HEK293T (cell line): Measurements from ENCODE around the gene NOC2L.

Experiments
- BHLHE40 ChIP-seq: fragments of 450-650 bp; IDR thresholded peaks from 2 replicates; pipeline ENCODE4 v1.6.1; 2016; ENCODE audit warnings: mild to moderate bottlenecking, moderate library complexity, borderline replicate concordance
- ELF4 ChIP-seq: fragments of 450-650 bp; IDR thresholded peaks from 2 replicates; pipeline ENCODE4 v1.6.1; 2017; ENCODE audit warnings: antibody characterized with exemption
- FOXA1 ChIP-seq: fragments of 450-650 bp; IDR thresholded peaks from 2 replicates; pipeline ENCODE4 v1.6.1; 2016; ENCODE audit warnings: mild to moderate bottlenecking
- FOXK2 ChIP-seq: fragments of 450-650 bp; IDR thresholded peaks from 2 replicates; pipeline ENCODE4 v1.6.1; 2016; ENCODE audit warnings: mild to moderate bottlenecking
- HDGF ChIP-seq: fragments of 450-650 bp; IDR thresholded peaks from 2 replicates; pipeline ENCODE4 v1.6.1; 2017; ENCODE audit warnings: antibody characterized with exemption, borderline replicate concordance
- L3MBTL2 ChIP-seq: fragments of 450-650 bp; conservative IDR thresholded peaks from 2 replicates; pipeline ENCODE4 v1.6.1; 2016; ENCODE audit warnings: mild to moderate bottlenecking
- NFRKB ChIP-seq: fragments of 450-650 bp; IDR thresholded peaks from 2 replicates; pipeline ENCODE4 v1.6.1; 2016; ENCODE audit warnings: mild to moderate bottlenecking, moderate library complexity
- SP1 ChIP-seq: fragments of 450-650 bp; IDR thresholded peaks from 2 replicates; pipeline ENCODE4 v1.6.1; 2017
- SUZ12 ChIP-seq: fragments of 450-650 bp; IDR thresholded peaks from 2 replicates; pipeline ENCODE4 v1.6.1; 2016; ENCODE audit warnings: mild to moderate bottlenecking
- ZNF384 ChIP-seq: fragments of 450-650 bp; IDR thresholded peaks from 2 replicates; pipeline ENCODE4 v1.6.1; 2016

DNA sequence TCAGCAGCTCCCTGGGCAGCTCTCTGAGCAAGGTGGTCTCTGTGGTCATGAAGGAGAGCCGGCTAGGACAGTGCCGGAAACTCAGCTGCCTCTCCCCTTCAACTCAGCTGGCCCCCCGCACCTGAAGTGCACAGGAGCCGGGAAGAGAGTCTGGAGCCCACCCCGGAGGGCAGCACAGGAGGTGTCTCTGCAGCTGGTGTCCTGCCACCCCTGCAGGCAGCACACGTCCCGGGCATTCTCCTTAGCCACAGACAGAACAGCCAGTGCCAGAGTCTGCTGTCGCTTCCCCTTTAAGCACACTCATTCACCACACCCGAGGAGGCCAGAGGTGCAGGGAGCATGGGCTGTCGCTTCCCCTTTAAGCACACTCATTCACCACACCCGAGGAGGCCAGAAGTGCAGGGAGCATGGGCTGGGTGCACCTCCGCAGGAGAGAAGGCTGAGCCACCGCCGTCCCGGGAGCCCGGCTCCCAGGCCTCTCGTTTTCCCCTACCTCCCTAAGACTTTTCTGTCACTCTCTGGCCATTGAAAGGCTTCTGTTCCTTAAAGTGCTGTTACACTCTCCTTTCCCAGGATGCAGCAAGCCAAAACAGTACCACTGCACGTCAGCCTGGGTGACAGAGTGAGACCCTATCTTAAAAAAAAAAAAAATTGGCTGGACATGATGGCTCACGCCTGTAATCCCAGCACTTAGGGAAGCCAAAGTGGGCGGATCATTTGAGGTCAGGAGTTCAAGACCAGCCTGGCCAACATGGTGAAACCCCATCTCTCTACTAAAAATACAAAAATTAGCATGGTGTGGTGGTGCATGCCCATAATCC, 52.2 kb downstream of the NOC2L start:
- no peak for TF ChIP-seq ELF4
- TF ChIP-seq SP1, result no peak
- TF ChIP-seq ZNF384, result no peak; the same call in 1 of the 2 replicates
- TF ChIP-seq L3MBTL2, result no peak
- TF ChIP-seq HDGF, result no peak
- TF ChIP-seq SUZ12, result no peak
- no peak for TF ChIP-seq FOXA1
- no peak for TF ChIP-seq FOXK2
- no peak for TF ChIP-seq NFRKB
- TF ChIP-seq BHLHE40, result no peak
